GM10266 (cell line): Measurements from ENCODE around the gene CARS2.
"Not testable (repeated sequence)": the region's sequence is repeated elsewhere in the genome, so short reads cannot be mapped to it uniquely, and the experiment has no call there.

Experiments
- DNase-seq: peaks from one replicate; pipeline ENCODE4 v3.0.0; 2012; ENCODE audit errors: extremely low spot score
- CTCF ChIP-seq: IDR thresholded peaks from 2 replicates; pipeline ENCODE4 v1.5.1; 2012; ENCODE audit warnings: mild to moderate bottlenecking, low read depth; ENCODE audit not compliant: control insufficient read depth, insufficient read depth; ENCODE audit errors: missing control alignments

CARS2 gene

GRCh38 chr13:110705356-110705825 lies 525 bp downstream of the CARS2 start:
- no peak for TF ChIP-seq CTCF

GRCh38 chr13:110702591-110703526 lies 3.1 kb downstream of the CARS2 start:
- no peak for TF ChIP-seq CTCF
- DNase-seq: no peak

More at GRCh38 chr13:110705356-110705825, 525 bp downstream of the CARS2 start:
- no peak for DNase-seq

- DNase-seq: no peak
- TF ChIP-seq CTCF: no peak
Measured at GRCh38 chr13:110702089-110702488, 3.8 kb downstream of the CARS2 start.

- DNase-seq: not testable (repeated sequence)
Measured at GRCh38 chr13:110701061-110701460, 4.9 kb downstream of the CARS2 start.

GRCh38 chr13:110700641-110701040 lies 5.3 kb downstream of the CARS2 start:
- no peak for DNase-seq

GRCh38 chr13:110700186-110700585 lies 5.7 kb downstream of the CARS2 start:
- no peak for TF ChIP-seq CTCF
- no peak for DNase-seq

More at GRCh38 chr13:110700641-110701040, 5.3 kb downstream of the CARS2 start:
- no peak for TF ChIP-seq CTCF

GRCh38 chr13:110699148-110700145 lies 6.5 kb downstream of the CARS2 start:
- no peak for TF ChIP-seq CTCF
- no peak for DNase-seq
